MG63 (cell line): Measurements from ENCODE around the gene DLGAP4. TPM values are rescaled to one million over a fixed set of nuclear protein-coding genes. Genes with fewer than 3 reads are reported as not detected.
A peak's percentile ranks its signal among the peaks of the same experiment; 100 is the strongest.
"Not testable (repeated sequence)": the region's sequence is repeated elsewhere in the genome, so short reads cannot be mapped to it uniquely, and the experiment has no call there.

Experiments used
- DNase-seq: peaks from one replicate; pipeline ENCODE4 v3.0.0-alpha.2; 2020
- H3K27me3 ChIP-seq: fragments of 250-450 bp; sonication (Bioruptor Pico); 2 replicates; pipeline ENCODE4 v1.5.1; 2020; ENCODE audit warnings: mild to moderate bottlenecking, moderate library complexity
- H3K36me3 ChIP-seq: fragments of 250-450 bp; sonication (Bioruptor Pico); 2 replicates; pipeline ENCODE4 v1.5.1; 2020; ENCODE audit warnings: mild to moderate bottlenecking, moderate library complexity
- H3K4me3 ChIP-seq: fragments of 250-450 bp; sonication (Bioruptor Pico); 2 replicates; pipeline ENCODE4 v1.5.1; 2020; ENCODE audit warnings: mild to moderate bottlenecking, moderate library complexity
- H3K9me3 ChIP-seq: fragments of 250-450 bp; sonication (Bioruptor Pico); 2 replicates; pipeline ENCODE4 v1.5.1; 2020; ENCODE audit warnings: mild to moderate bottlenecking, moderate library complexity
- total RNA-seq: library from RNA; depleted of rRNA; stranded (reverse); fragments of >200 nt; shearing (Covaris generic); gene quantifications from 2 replicates; pipeline ENCODE4 v1.2.3, GENCODE V29; 2014; ENCODE audit warnings: low replicate concordance

Gene DLGAP4
- total RNA-seq, 1 experiment from 2014 or later: 12.0 TPM

DNA sequence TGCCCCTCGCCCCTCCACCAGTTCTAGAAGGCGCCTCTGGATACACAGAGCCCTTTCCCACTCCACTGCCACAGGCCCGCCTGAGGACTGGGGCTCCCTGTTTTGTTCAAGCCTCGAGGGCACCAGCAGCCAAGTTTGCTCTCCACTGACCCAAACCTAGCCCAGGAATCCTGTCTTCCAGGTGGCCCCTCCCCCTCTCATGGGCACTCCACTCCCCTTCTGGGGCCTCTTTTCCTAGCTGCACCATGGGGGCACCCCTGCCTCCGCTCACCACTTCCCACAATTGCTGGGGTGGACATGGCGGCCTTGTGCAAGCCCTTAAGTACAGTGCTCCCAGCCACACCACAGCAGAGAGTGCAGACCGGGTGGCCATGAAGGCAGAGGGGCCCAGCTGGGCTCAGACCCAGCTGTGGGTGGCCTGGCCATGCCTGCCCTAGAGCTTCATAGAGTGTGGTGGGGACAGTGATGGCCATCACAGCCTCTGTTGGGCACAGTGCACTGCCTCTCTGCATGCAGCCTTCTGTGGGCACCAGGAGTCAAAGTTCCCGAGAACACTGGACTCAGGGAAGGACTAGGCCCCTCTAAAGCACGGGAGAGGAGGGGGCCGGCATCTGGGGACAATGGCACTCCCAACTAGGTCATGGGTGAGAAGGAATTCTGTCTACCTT is 236.5 kb downstream of the DLGAP4 start:
- Histone ChIP-seq H3K9me3 (no peaks in the 10 kb centered on the region), H3K4me3 (no peak overlapping the region), H3K27me3 (no peaks in the 10 kb centered on the region), H3K36me3 (no peaks in the 10 kb centered on the region)
- no peak for DNase-seq

DNA sequence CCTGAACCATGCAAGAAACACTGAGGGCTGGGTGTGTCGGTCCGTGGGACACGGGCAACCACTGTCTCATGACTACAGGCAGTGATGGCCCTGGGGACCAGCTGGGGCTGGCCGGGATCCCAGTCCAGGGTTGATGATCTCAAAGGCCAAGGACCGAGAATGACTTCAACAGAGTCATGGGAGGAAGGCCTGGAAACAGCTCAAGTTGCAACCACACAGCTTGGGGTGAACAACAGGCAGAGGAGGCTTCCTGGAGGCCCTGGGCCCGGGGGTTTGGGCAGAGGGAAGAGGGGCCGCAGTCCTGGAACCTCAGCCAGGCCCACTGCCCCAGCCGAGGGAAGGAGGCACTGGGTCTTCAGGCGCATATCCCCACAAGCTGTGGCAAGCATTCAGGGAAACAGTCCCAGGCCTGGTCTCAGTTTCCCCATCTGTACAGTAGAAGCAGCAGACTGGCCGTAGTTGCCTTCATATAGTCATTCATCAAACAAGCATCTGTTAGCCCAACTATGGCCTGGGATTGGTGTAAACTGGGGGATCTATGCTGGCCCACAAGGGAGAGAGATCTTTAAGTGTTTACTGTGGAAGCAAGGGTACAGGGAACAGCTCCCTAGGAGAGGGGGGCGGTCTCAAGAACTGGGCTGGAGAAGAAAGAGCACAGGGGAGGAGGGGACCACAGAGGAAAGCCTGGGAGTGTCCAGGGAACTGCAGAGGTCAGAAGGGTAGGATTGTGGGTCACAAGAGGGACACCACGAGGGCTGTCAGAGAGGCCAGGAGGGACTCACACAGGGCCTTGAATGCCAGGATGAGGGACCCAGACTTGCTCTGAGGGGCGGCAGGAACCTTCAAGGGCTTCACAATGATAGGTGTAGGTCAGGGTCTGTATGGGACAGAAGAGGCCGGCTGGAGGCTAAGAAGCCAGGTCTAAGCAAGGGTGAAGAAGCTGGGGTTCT is 237.3 kb downstream of the DLGAP4 start:
- no peaks in the 10 kb centered on the region for H3K36me3 ChIP-seq
- no peaks in the 10 kb centered on the region for H3K27me3 ChIP-seq
- DNase-seq: peak; percentile 65
- H3K9me3 ChIP-seq: no peaks in the 10 kb centered on the region
- no peak overlapping the region for H3K4me3 ChIP-seq

DNA sequence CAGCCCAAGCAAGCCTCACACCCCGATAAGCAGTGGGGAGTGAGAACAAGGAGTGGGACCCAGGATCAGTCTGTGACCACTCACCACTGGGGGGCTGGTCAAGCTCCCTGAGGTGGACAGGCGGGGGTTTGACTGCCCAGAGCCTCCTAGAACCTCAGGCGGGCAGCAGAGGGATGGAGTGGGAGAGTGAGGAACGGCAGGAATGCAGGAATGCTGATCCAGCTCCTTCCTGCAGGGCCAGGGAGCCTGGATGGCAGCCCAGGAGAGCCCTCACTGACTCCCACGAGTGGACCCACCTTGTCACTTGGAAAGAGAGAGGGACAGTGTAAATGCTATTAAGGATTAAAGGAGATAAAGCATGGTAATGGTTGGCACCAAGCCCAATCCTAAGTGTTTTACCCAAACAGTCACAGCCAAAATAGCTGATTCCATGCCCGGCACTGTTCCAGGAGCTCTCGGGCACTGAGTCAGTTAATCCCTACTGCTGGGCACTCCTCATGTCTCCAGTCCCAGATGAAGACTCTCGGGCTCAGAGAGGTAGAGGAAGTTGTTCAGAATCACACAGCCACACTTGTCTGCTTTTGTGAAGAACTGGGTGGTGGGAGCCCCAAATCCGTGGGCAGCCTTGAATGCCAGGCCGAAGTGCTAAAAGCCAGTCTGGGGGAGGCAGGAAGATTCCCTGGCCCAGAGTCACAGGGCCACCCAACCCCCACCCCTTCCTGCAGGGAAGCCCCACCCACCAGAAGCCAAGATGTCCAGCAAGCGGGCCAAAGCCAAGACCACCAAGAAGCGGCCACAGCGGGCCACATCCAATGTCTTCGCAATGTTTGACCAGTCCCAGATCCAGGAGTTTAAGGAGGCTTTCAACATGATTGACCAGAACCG is 238.2 kb downstream of the DLGAP4 start:
- DNase-seq: peak; percentile 94
- Histone ChIP-seq H3K36me3 (no peaks in the 10 kb centered on the region), H3K27me3 (no peaks in the 10 kb centered on the region), H3K4me3 (no peak overlapping the region), H3K9me3 (no peaks in the 10 kb centered on the region)

DNA sequence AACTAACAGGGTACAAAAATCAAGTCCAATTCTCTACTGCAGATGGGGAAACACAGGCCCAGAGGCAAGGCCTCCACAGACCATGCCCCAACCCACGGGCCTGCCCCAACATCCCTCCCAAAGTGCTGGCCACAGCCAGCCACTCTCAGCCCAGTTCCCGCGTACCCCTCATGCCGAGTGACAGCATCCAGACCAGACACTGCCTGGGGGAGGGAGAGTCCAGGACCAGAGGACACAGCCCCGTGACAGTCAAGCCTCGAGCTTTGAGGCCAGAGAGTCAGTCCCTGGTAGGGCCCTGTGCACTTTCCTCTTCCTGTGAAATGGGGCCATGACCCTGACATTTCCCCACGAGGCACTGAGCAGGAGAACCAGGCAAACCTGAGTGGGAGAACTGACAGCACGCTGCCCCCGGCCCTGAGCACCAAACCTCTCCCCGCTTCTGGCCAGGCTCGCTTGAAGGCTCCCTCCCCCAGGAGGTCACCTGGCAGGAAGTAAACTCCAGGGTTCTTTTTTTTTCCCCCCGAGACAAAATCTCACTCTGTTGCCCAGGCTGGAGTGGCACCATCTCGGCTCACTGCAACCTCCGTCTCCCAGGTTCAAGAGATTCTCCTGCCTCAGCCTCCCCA is 240.1 kb downstream of the DLGAP4 start:
- Histone ChIP-seq H3K4me3 (no peak overlapping the region), H3K27me3 (no peaks in the 10 kb centered on the region), H3K9me3 (no peaks in the 10 kb centered on the region), H3K36me3 (no peaks in the 10 kb centered on the region)
- DNase-seq: no peak

DNA sequence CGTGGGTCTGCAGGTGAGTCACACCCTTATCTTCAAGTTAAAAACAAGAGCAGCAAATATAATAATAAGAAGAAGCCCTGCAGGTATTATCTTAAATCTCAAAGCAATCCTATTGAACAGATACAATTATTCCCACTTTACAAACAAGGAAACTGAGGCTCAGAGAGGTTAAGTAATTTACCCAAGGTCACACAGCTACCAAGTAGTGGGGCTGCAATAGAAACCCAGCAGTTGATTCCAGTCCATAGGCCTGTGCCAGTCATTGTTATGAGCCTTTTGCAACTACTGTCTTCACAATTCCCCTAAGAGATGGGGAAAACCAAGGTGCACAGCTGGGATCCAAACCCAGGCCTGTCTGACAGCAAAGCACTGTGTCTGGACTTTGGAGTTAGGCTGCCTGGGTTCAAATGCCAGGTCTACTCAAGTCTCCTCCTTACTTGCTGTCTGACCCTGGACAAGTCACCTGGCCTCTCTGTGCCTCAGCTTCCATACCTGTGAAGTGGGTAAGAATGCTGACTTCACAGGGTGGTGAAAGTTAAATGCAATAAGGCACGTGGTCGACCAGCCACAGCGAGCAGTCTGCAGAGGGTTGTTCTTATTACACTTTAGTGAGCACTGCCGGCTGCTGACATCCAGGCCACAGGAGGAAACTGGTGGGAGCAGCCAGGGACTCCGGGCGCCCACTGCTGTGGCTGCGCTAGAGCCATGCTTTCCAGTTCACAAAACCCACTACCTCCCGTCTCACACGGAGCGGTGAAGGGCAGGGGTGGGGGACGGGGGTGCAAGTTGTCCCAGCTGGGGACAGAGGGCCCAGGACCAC is 241.3 kb downstream of the DLGAP4 start:
- no peak for DNase-seq
- Histone ChIP-seq H3K4me3 (no peak overlapping the region), H3K36me3 (no peaks in the 10 kb centered on the region), H3K9me3 (no peaks in the 10 kb centered on the region), H3K27me3 (no peaks in the 10 kb centered on the region)

DNA sequence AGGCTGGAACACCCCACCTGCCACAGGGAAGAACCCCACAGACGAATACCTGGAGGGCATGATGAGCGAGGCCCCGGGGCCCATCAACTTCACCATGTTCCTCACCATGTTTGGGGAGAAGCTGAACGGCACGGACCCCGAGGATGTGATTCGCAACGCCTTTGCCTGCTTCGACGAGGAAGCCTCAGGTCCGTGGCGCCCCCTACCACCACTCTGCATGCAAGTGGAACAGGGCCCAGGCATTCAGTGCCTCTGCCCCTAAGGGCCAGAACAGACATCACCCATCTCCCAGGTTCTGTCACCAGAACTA is 241.8 kb downstream of the DLGAP4 start:
- Histone ChIP-seq H3K27me3 (no peaks in the 10 kb centered on the region), H3K4me3 (no peak overlapping the region), H3K36me3 (no peaks in the 10 kb centered on the region), H3K9me3 (no peaks in the 10 kb centered on the region)
- DNase-seq: no peak

DNA sequence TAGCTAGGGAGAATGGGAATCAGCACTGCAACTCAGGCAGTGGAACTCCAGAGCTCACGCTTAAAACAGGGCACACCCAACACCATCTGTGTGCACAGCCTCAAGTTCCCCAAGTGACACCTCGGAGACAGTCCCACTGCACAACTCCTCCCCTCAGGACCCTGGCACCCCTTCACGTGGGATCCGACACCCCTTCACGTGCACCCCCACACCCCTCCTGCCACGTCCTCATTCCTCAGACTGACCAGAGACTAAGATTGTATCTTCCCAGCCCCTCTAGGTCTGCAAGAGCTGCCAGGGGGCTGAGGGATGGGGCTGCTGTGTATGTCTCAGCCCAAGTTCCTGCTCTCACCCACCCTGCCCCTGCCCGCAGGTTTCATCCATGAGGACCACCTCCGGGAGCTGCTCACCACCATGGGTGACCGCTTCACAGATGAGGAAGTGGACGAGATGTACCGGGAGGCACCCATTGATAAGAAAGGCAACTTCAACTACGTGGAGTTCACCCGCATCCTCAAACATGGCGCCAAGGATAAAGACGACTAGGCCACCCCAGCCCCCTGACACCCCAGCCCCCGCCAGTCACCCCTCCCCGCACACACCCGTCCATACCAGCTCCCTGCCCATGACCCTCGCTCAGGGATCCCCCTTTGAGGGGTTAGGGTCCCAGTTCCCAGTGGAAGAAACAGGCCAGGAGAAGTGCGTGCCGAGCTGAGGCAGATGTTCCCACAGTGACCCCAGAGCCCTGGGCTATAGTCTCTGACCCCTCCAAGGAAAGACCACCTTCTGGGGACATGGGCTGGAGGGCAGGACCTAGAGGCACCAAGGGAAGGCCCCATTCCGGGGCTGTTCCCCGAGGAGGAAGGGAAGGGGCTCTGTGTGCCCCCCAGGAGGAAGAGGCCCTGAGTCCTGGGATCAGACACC is 242.8 kb downstream of the DLGAP4 start:
- Histone ChIP-seq H3K4me3 (no peak overlapping the region), H3K27me3 (no peaks in the 10 kb centered on the region), H3K9me3 (no peaks in the 10 kb centered on the region), H3K36me3 (no peaks in the 10 kb centered on the region)
- DNase-seq: no peak

DNA sequence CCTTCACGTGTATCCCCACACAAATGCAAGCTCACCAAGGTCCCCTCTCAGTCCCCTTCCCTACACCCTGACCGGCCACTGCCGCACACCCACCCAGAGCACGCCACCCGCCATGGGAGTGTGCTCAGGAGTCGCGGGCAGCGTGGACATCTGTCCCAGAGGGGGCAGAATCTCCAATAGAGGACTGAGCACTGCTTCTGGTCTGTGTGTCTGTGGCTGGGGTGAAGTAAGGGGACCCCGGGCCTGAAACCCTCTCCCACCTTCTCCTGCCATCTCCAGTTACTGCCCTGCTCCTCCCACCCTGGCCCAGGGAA is 243.4 kb downstream of the DLGAP4 start:
- no peak for DNase-seq
- no peaks in the 10 kb centered on the region for H3K9me3 ChIP-seq
- no peaks in the 10 kb centered on the region for H3K27me3 ChIP-seq
- no peak overlapping the region for H3K4me3 ChIP-seq
- no peaks in the 10 kb centered on the region for H3K36me3 ChIP-seq

DNA sequence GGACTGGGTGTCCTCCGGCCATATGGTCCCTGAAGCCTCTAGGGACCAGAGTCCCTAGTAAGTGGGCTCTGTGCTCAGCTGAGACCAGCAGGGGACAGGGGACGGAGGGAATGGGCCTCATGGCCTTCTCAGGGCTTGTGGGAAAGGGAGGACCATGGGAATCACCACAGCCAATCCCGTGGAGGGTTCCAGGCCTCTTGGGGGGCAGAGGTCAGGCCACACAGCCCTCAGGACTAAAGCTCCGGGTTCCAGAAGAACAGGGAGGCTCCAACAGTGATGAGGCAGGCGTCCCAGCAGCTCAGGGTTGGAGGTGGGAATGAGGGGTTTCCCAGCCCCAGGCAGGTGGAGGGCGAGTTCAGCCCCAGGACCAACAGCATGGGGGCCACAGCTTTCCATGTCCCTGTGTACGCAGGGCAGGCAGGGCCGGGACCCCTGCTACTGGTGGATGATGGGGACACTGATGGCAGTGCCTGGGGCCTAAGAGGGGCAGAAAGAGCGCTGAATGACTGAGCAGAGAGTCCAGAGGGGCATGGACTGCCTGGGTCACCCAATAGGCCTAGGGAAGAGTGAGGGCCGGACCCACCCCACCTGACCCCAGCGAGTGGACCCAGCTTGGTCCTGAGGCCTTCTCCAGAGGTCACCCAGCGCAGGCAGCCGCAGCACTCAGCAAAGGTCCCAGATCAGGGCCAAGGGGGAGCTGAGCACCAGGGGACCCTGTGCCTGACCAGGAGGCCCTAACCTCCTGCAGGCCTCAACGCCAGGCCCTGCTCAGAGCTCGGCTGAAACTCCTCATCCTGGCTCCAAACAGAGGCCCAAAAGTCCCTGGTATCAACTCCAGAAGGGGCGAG is 244.0 kb downstream of the DLGAP4 start:
- no peaks in the 10 kb centered on the region for H3K9me3 ChIP-seq
- no peaks in the 10 kb centered on the region for H3K27me3 ChIP-seq
- H3K4me3 ChIP-seq: no peak overlapping the region
- H3K36me3 ChIP-seq: no peaks in the 10 kb centered on the region
- DNase-seq: no peak

DNA sequence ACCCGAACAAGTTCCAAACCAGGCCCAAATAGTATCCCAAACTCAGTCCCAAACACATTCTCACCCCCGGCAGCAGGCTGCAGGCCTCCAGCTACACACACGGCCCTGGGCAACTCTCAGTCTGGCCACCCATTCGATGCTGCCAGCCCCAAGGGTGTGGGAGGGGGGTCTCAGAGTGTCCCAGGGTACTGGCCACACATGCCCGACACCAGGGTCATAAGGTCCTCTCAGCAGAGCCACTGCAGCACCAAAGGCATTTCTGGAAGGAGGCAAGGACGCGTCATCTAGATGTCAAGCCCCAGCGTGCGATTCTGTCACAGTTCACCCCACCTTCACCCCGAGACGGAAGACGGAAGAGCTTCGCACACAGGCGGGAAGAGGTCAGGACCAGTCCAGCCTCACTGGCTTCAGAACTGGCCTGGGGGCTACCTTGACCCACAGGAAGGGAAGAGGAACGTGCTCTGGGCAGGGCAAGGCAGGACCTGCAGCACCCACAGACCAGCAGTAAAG is 244.7 kb downstream of the DLGAP4 start:
- Histone ChIP-seq H3K27me3 (no peaks in the 10 kb centered on the region), H3K4me3 (no peak overlapping the region), H3K9me3 (no peaks in the 10 kb centered on the region), H3K36me3 (no peaks in the 10 kb centered on the region)
- DNase-seq: no peak

DNA sequence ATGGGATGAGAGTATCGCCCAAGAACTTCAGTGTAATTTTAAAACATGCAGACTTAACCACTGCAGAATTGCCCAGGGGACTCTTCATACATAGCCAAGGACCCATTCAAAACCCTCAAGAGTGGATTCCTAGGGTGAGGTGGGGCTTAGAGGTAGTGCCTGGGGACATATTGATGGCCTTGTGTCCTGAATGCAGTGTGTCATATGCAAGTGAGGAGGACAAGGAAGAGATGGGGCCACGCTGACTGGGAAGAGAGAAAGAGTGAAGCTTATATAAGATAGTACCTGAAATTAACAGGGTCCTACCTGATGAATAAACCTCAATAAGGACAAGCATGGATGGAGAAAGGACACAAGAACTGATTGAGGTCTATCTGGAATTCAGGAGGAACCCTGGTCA is 249.1 kb downstream of the DLGAP4 start:
- no peak overlapping the region for H3K4me3 ChIP-seq
- no peaks in the 10 kb centered on the region for H3K36me3 ChIP-seq
- DNase-seq: no peak
- no peaks in the 10 kb centered on the region for H3K9me3 ChIP-seq
- H3K27me3 ChIP-seq: no peaks in the 10 kb centered on the region

DNA sequence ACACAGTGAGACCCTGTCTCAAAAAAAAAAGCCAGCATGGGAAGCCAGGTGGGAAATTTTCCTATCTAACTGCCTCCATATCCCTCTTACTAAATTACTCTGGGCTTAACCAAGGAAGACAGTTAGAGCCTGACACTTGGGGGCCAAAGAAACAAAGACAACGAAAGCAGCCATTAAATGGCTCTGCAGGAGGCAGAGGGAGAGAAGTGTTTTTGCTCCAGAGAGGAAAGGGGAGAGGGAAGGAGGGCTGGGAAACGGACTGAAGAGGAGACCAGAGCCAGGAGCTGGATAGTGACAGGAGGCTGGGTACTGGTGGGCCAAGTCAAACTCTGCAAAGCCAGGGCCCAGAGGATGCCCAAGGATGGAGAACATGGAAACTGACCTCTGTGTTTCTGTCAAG is 256.6 kb downstream of the DLGAP4 start:
- Histone ChIP-seq H3K9me3 (peaks cover 8% of the 10 kb centered on the region; the same call in 1 of the 2 replicates), H3K4me3 (no peak overlapping the region), H3K27me3 (no peaks in the 10 kb centered on the region), H3K36me3 (no peaks in the 10 kb centered on the region)
- DNase-seq: no peak

DNA sequence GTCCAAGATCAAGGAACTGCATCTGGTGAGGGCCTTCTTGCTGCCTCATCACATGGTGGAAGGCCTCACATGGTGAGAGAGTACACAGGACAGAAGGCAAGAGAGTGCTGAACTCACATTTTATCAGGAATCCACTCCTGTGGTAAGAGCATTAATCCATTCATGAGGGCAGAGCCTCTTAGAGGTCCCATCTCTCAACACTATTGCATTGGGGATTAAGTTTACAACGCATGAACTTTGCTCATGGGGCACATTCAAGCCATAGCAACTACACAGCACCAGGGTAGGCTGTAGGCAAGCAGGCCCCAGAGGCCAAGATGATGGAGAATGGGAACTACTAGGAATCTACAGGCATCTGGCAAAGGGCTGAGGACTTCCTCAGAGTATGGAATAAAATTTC is 257.2 kb downstream of the DLGAP4 start:
- no peak overlapping the region for H3K4me3 ChIP-seq
- H3K9me3 ChIP-seq: peaks cover 8% of the 10 kb centered on the region; the same call in 1 of the 2 replicates
- no peaks in the 10 kb centered on the region for H3K27me3 ChIP-seq
- DNase-seq: no peak
- H3K36me3 ChIP-seq: no peaks in the 10 kb centered on the region

DNA sequence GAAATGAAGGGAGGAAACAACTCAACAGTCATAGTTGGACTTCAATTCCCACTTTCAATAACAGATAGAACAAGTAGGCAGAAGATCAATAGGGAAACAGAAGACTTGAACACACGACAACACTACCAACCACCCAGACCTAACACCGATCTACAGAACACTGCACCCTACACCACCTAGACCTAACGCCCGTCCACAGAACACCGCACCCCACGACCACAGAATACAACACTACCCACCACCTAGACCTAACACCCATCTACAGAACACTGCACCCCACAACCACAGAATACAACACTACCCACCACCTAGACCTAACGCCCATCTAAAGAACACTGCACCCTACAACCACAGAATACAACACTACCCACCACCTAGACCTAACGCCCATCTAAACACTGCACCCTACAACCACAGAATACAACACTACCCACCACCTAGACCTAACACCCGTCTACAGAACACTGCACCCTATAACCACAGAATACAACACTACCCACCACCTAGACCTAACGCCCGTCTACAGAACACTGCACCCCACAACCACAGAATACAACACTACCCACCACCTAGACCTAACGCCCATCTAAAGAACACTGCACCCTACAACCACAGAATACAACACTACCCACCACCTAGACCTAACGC is 258.1 kb downstream of the DLGAP4 start:
- not testable (repeated sequence) for H3K36me3 ChIP-seq, DNase-seq, H3K9me3 ChIP-seq, H3K27me3 ChIP-seq, H3K4me3 ChIP-seq
